ENCODE data around the gene KIAA0513. TPM values are rescaled to one million over a fixed set of nuclear protein-coding genes. Genes with fewer than 3 reads are reported as not detected.

Gene KIAA0513
- total RNA-seq, 1 donor: 26.3 TPM

GRCh38 chr16:85017633-85018032, 10.0 kb upstream of the KIAA0513 start:
- no peak for TF ChIP-seq CTCF (IDR thresholded peaks at IDR 0.05; ENCODE audit: insufficient read depth, low read depth, low read length)
- no peak for DNase-seq (ENCODE audit: low read depth)
- H3K4me3 ChIP-seq (ENCODE audit: low read depth, low read length): no peak overlapping the region

GRCh38 chr16:85018529-85019236, 8.9 kb upstream of the KIAA0513 start:
- DNase-seq (ENCODE audit: low read depth): no peak
- H3K4me3 ChIP-seq (ENCODE audit: low read depth, low read length): no peak overlapping the region
- TF ChIP-seq CTCF (IDR thresholded peaks at IDR 0.05; ENCODE audit: insufficient read depth, low read depth, low read length): no peak

DNA sequence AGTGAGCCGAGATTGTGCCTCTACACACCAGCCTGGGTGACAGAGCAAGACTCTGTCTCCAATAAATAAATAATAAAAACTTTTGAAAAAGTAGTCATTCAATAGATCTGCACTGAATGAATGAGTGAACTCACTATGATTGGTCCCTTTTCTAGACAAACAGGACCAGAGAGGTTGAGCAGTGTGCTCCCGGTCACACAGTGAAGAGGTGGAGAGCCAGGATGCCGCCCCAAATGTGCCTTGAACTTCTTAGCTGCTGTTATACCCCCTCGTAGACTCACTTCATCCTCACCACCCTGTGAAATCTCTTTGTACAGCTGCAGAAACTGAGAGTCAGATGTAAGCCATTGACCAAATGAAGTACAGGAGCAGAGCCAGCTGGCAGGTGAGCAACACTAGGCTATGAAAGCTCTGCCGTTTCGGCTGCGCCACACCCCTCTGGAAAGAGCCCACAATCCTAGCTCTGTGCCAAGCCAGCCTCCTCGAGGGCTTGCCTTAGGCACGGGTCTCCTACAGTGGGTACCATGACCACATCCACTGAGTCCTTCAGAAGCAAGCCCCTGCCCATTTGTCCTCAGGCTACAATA, 7.8 kb upstream of the KIAA0513 start:
- TF ChIP-seq CTCF (IDR thresholded peaks at IDR 0.05; ENCODE audit: insufficient read depth, low read depth, low read length): no peak
- H3K4me3 ChIP-seq (ENCODE audit: low read depth, low read length): no peak overlapping the region
- no peak for DNase-seq (ENCODE audit: low read depth)

GRCh38 chr16:85025781-85026653, 1.6 kb upstream of the KIAA0513 start:
- no peak overlapping the region for H3K4me3 ChIP-seq (ENCODE audit: low read depth, low read length)
- TF ChIP-seq CTCF (IDR thresholded peaks at IDR 0.05; ENCODE audit: insufficient read depth, low read depth, low read length): no peak
- DNase-seq (ENCODE audit: low read depth): no peak

- TF ChIP-seq CTCF (IDR thresholded peaks at IDR 0.05; ENCODE audit: insufficient read depth, low read depth, low read length): no peak
Measured at GRCh38 chr16:85026703-85027102, 892 bp upstream of the KIAA0513 start.

GRCh38 chr16:85027958-85028684, 526 bp downstream of the KIAA0513 start:
- DNase-seq (ENCODE audit: low read depth): no peak
- TF ChIP-seq CTCF (IDR thresholded peaks at IDR 0.05; ENCODE audit: insufficient read depth, low read depth, low read length): peak; percentile 19
- peak overlapping the region; percentile 82 for H3K4me3 ChIP-seq (ENCODE audit: low read depth, low read length)

More at GRCh38 chr16:85026703-85027102, 892 bp upstream of the KIAA0513 start:
- DNase-seq (ENCODE audit: low read depth): no peak
- peak overlapping the region; percentile 82 for H3K4me3 ChIP-seq (ENCODE audit: low read depth, low read length)

All from fibroblast of villous mesenchyme (primary cell).